GM08714 (cell line): ENCODE measurements around the gene EXOSC9.

ENCODE experiments used
- H3K4me3 ChIP-seq: fragments of 200-500 bp; sonication (Bioruptor generic); 2 replicates; pipeline ENCODE4 v1.5.1; 2014; ENCODE audit warnings: mild to moderate bottlenecking, low read length, inconsistent platforms
- ZNF274 ChIP-seq: IDR thresholded peaks from 2 replicates; pipeline ENCODE4 v1.6.1; 2012; ENCODE audit warnings: mild to moderate bottlenecking, low read depth, low read length

EXOSC9 gene

GRCh38 chr4:121799867-121800501, 1.1 kb upstream of the EXOSC9 start:
- no peak for TF ChIP-seq ZNF274
- no peak overlapping the region; the same call in 1 of the 2 replicates for H3K4me3 ChIP-seq

GRCh38 chr4:121800638-121800960, 524 bp upstream of the EXOSC9 start:
- H3K4me3 ChIP-seq: peak overlapping the region; percentile 99
- TF ChIP-seq ZNF274: no peak

GRCh38 chr4:121801715-121802075, 572 bp downstream of the EXOSC9 start:
- H3K4me3 ChIP-seq: peak overlapping the region; percentile 99
- no peak for TF ChIP-seq ZNF274

- TF ChIP-seq ZNF274: no peak
- H3K4me3 ChIP-seq: no peak overlapping the region
Measured at GRCh38 chr4:121806411-121806810, 5.3 kb downstream of the EXOSC9 start.

- TF ChIP-seq ZNF274: no peak
- H3K4me3 ChIP-seq: no peak overlapping the region
Measured at GRCh38 chr4:121811122-121811521, 10.0 kb downstream of the EXOSC9 start.

GRCh38 chr4:121814756-121815155, 13.6 kb downstream of the EXOSC9 start:
- no peak overlapping the region for H3K4me3 ChIP-seq
- TF ChIP-seq ZNF274: no peak

- H3K4me3 ChIP-seq: no peak overlapping the region
- TF ChIP-seq ZNF274: no peak
Measured at GRCh38 chr4:121817006-121817405, 15.9 kb downstream of the EXOSC9 start.

- H3K4me3 ChIP-seq: no peak overlapping the region
- no peak for TF ChIP-seq ZNF274
Measured at GRCh38 chr4:121817701-121818100, 16.6 kb downstream of the EXOSC9 start.

- no peak overlapping the region for H3K4me3 ChIP-seq
- TF ChIP-seq ZNF274: no peak
Measured at GRCh38 chr4:121818215-121818614, 17.1 kb downstream of the EXOSC9 start.

GRCh38 chr4:121819216-121819965, 18.3 kb downstream of the EXOSC9 start:
- no peak for TF ChIP-seq ZNF274
- no peak overlapping the region for H3K4me3 ChIP-seq

- TF ChIP-seq ZNF274: no peak
- H3K4me3 ChIP-seq: peak overlapping the region; percentile 83
Measured at GRCh38 chr4:121822047-121822446, 20.9 kb downstream of the EXOSC9 start.

GRCh38 chr4:121822796-121823504, 21.8 kb downstream of the EXOSC9 start:
- no peak for TF ChIP-seq ZNF274
- peak overlapping the region; percentile 83 for H3K4me3 ChIP-seq

- no peak for TF ChIP-seq ZNF274
Measured at GRCh38 chr4:121823505-121824170, 22.5 kb downstream of the EXOSC9 start, which contains the start of gene CCNA2. TSS of gene CCNA2 (minus strand) at chr4:121823883. CDS start at chr4:121823628, 255 bp downstream.

GRCh38 chr4:121824171-121824527, 23.0 kb downstream of the EXOSC9 start:
- H3K4me3 ChIP-seq: peak overlapping the region; percentile 66

More at GRCh38 chr4:121823505-121824170, 22.5 kb downstream of the EXOSC9 start, which contains the start of gene CCNA2:
- H3K4me3 ChIP-seq: peak within 1 kb of the TSS; percentile 83

More at GRCh38 chr4:121824171-121824527, 23.0 kb downstream of the EXOSC9 start:
- no peak for TF ChIP-seq ZNF274
